Cardiac muscle cell (in vitro differentiated cells and primary cell): ENCODE results near the gene ZNF408. TPM values are rescaled to one million over a fixed set of nuclear protein-coding genes. Genes with fewer than 3 reads are reported as not detected.

Experiments
- DNase-seq, 2 donors: peaks; one replicate each; pipeline versions ENCODE4 v3.0.0 to v3.0.0-alpha.2; 2010 to 2017; ENCODE audit warnings: low read depth in 1 of 2, low spot score in 1 of 2
- H3K27ac ChIP-seq: fragments of 200-600 bp; sonication (generic); 2 replicates; pipeline ENCODE4 v1.5.1; 2016
- H3K27me3 ChIP-seq: fragments of 200-600 bp; sonication (generic); 2 replicates; pipeline ENCODE4 v1.6.0; 2016; ENCODE audit warnings: control low read depth
- H3K36me3 ChIP-seq: fragments of 200-600 bp; sonication (generic); 2 replicates; pipeline ENCODE4 v1.5.1; 2016; ENCODE audit warnings: control low read depth
- H3K4me1 ChIP-seq: fragments of 200-600 bp; sonication (generic); 2 replicates; pipeline ENCODE4 v1.8.1; 2017; ENCODE audit warnings: low read depth, mild to moderate bottlenecking, mixed run types
- H3K4me3 ChIP-seq: fragments of 200-600 bp; sonication (generic); 2 replicates; pipeline ENCODE4 v1.5.1; 2016; ENCODE audit warnings: mild to moderate bottlenecking
- H3K9me3 ChIP-seq: fragments of 200-600 bp; sonication (generic); 2 replicates; pipeline ENCODE4 v1.5.1; 2017; ENCODE audit warnings: low read depth, mild to moderate bottlenecking, control low read depth
- CTCF ChIP-seq: IDR thresholded peaks from 2 replicates; pipeline ENCODE4 v1.5.1; 2012; ENCODE audit warnings: low read depth, mild to moderate bottlenecking, low read length
- polyA plus RNA-seq: library from polyadenylated mRNA; unstranded; fragments of >200 nt; fragmentation: Nextera tagmentation; extraction: Ambion mirVana; gene quantifications from 2 replicates; pipeline ENCODE4 v1.2.1, GENCODE V29; 2016
- total RNA-seq: library from RNA; depleted of rRNA; stranded (reverse); fragments of >200 nt; gene quantifications from 2 replicates; pipeline ENCODE4 v1.2.3, GENCODE V29; 2016

ZNF408 gene
- total RNA-seq (15.4 and 23.7 TPM in 2 replicates), polyA plus RNA-seq (16.8 and 23.1 TPM in 2 replicates)

DNA sequence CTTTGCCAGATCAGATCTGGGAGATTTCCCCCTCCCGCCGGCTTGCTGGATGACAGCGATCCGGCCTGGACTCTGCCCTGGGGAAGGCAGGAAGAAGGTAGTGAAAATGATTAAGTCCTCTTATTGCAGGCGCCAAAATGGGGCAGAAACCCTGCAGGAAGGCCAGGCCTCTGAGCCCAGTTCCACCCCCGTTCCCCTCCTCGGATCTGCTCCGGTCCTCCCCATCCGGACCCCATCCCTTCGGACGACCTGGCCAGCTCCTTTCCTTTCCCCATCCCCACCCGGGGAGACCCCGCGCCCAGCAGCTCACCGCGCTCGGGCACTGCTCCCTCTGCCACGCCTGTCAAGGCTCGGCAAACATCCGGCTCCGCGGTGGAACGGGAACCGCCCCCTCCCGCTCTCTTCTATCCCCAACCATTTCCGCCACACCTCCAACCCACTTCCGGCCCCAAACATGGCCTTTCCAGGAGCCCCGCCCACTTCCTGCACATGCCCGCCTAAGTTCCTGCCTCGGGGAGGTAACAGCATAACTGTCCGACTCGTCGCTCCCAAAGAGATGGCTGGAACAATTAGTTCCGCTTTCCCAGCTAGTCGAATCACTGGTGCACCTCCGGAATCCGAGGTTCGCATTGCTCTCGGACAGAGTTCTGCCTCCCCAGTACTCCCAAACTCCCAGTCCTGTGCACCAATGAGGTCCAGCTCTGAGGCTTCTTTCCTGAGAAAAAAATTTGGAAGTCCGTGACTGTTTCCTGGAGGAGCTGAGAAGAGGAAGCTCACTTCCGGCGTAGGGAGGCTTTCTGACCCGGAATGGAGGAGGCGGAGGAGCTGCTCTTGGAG, at the start of gene ZNF408, which contains the start of gene ARHGAP1:
ZNF408 (plus strand) TSS at position 791 of the 837 bp plus-strand sequence; CDS start at position 808, 17 bp downstream.
ARHGAP1 (minus strand) TSS at position 379 of the 837 bp plus-strand sequence. CDS start 4,512 bp downstream, outside the sequence.
- Histone ChIP-seq H3K36me3 (peaks cover 12% of the 10 kb centered on the region), H3K27me3 (no peaks in the 10 kb centered on the region), H3K4me3 (peak within 1 kb of the TSS; percentile 97), H3K27ac (peak within 1 kb of the TSS; percentile 100), H3K4me1 (peaks cover 32% of the 10 kb centered on the region), H3K9me3 (no peaks in the 10 kb centered on the region)
- peak; percentile 99 for DNase-seq
- TF ChIP-seq CTCF = no peak

DNA sequence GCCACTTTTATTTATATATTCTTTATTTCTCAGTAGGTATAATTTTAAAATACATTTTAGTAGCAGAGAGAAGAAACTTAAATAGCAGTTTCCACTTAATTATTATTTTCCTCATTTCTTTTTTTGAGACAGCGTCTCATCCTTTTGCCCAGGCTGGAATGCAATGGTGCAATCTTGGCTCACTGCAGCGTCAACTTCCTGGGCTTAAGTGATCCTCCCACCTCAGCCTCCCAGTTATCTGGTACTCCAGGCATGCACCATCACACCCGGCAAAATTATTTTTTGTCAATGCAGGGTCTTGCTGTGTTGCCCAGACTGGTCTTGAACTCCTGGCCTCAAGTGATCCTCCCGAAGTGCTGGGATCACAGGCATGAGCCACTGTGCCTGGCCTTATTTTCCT, 45.2 kb upstream of the ZNF408 start:
- H3K27me3 ChIP-seq = no peaks in the 10 kb centered on the region
- H3K27ac ChIP-seq = no peak overlapping the region
- H3K4me3 ChIP-seq = no peak overlapping the region
- H3K9me3 ChIP-seq = no peaks in the 10 kb centered on the region
- H3K36me3 ChIP-seq = peaks cover 51% of the 10 kb centered on the region
- H3K4me1 ChIP-seq = no peaks in the 10 kb centered on the region
- TF ChIP-seq CTCF = no peak
- peak in 1 of 2 donors; percentile 71 for DNase-seq

- no peaks in the 10 kb centered on the region for H3K4me1 ChIP-seq
- peaks cover 46% of the 10 kb centered on the region for H3K36me3 ChIP-seq
- H3K9me3 ChIP-seq = no peaks in the 10 kb centered on the region
- no peak for TF ChIP-seq CTCF
- no peak for DNase-seq
- H3K27me3 ChIP-seq = no peaks in the 10 kb centered on the region
- H3K27ac ChIP-seq = no peak overlapping the region
- no peak overlapping the region for H3K4me3 ChIP-seq
Observed at GRCh38 chr11:46657186-46657585, 43.6 kb upstream of the ZNF408 start.

GRCh38 chr11:46658259-46658658, 42.6 kb upstream of the ZNF408 start:
- no peak overlapping the region for H3K4me3 ChIP-seq
- peak in 1 of 2 donors; percentile 92 for DNase-seq
- peaks cover 47% of the 10 kb centered on the region for H3K36me3 ChIP-seq
- H3K9me3 ChIP-seq = no peaks in the 10 kb centered on the region
- H3K27ac ChIP-seq = no peak overlapping the region
- TF ChIP-seq CTCF = no peak
- H3K27me3 ChIP-seq = no peaks in the 10 kb centered on the region
- H3K4me1 ChIP-seq = no peaks in the 10 kb centered on the region

GRCh38 chr11:46659908-46660307, 40.9 kb upstream of the ZNF408 start:
- H3K4me1 ChIP-seq = peaks cover 4% of the 10 kb centered on the region
- no peak for TF ChIP-seq CTCF
- H3K36me3 ChIP-seq = peaks cover 44% of the 10 kb centered on the region
- peak in 1 of 2 donors; percentile 91 for DNase-seq
- H3K27ac ChIP-seq = no peak overlapping the region
- no peak overlapping the region for H3K4me3 ChIP-seq
- no peaks in the 10 kb centered on the region for H3K9me3 ChIP-seq
- no peaks in the 10 kb centered on the region for H3K27me3 ChIP-seq
